ENCODE results near the gene PCNX2. TPM values are rescaled to one million over a fixed set of nuclear protein-coding genes. Genes with fewer than 3 reads are reported as not detected.

The PCNX2 gene
- total RNA-seq, 4 donors from 2014 or later, result 12.1 to 35.1 (median 15.8) TPM

- H3K27ac ChIP-seq, result no peak overlapping the region
- DNase-seq, result peak; percentile 5 to 6
Measured at GRCh38 chr1:233020426-233020825, 275.1 kb downstream of the PCNX2 start.

DNA sequence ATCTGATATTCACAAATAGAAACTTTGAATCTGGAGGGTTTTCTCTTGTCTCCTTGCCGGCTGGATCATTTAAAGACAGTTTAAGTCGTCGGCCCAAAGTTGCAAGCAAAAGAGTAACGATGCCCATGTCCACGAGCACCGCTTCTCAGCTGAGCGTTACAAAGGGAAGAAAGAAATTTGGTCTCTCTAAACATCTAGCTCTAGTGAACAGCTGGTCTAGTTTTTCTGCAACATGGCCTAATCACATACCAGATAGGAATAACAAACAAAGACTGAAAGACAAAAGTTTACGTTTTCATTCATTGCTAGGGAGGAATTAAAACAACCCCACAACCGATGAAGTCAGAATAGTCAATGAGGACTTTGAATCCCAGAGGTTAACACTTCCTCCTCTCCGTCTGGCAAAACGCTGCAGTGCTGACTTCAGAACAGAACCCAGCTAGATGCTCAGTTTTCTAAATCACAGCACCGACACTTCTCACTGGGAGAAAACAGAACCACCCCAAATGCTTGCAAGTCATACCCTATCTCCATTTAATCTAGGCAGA is 275.7 kb downstream of the PCNX2 start:
- H3K27me3 ChIP-seq, result no peaks in the 10 kb centered on the region
- TF ChIP-seq POLR2A (IDR thresholded peaks at IDR 0.05), result no peak
- no peak for TF ChIP-seq CTCF (IDR thresholded peaks at IDR 0.05)
- DNase-seq, result no peak
- no peak overlapping the region for H3K4me3 ChIP-seq (replicated peaks in 1 of 3)
- H3K4me1 ChIP-seq, result no peaks in the 10 kb centered on the region
- intact Hi-C loops (cut with DNase I), result no loop called here
- WGBS, 2 donors, result 77 to 83% methylated on average over 12 of the region's 12 CpGs
- no peak overlapping the region for H3K27ac ChIP-seq
- H3K36me3 ChIP-seq, result no peaks in the 10 kb centered on the region
- H3K9me3 ChIP-seq, result no peaks in the 10 kb centered on the region

More at GRCh38 chr1:233020426-233020825, 275.1 kb downstream of the PCNX2 start:
- Histone ChIP-seq H3K4me1 (no peaks in the 10 kb centered on the region), H3K27me3 (no peaks in the 10 kb centered on the region), H3K36me3 (no peaks in the 10 kb centered on the region), H3K4me3 (replicated peaks in 1 of 3) (no peak overlapping the region), H3K9me3 (no peaks in the 10 kb centered on the region)
- 71 to 78% methylated on average over 8 of the region's 8 CpGs for WGBS, 2 donors
- intact Hi-C loops (cut with DNase I), result no loop called here
- TF ChIP-seq POLR2A (IDR thresholded peaks at IDR 0.05) (no peak), CTCF (IDR thresholded peaks at IDR 0.05) (no peak)

DNA sequence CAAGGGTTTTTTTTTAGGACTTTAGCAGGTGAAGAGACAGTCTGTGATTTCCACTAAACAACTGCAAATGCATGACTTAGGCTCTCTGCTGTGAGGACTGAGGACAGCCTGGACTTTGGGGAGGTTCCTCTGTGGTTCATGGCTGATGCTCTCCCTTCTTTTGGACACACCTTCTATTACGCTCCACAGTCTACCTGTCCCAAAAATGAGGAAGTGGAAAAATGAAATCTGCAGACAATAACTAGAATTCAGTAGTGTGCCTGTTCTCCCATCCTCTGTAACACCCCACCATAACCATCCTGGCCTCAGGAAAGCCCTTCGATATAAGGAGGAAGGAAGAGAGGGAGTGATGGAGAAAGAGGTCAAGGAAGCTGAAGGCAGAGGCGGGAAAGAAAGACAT is 276.4 kb downstream of the PCNX2 start:
- Histone ChIP-seq H3K4me1 (no peaks in the 10 kb centered on the region), H3K9me3 (no peaks in the 10 kb centered on the region), H3K36me3 (no peaks in the 10 kb centered on the region), H3K27ac (no peak overlapping the region), H3K27me3 (no peaks in the 10 kb centered on the region), H3K4me3 (replicated peaks in 1 of 3) (no peak overlapping the region)
- intact Hi-C loops (cut with DNase I), result no loop called here
- TF ChIP-seq CTCF (IDR thresholded peaks at IDR 0.05) (no peak), POLR2A (IDR thresholded peaks at IDR 0.05) (no peak)
- WGBS, 2 donors, result 92 to 98% methylated on average over 3 of the region's 3 CpGs
- DNase-seq, result no peak

GRCh38 chr1:233016798-233017197 is 278.7 kb downstream of the PCNX2 start:
- H3K27ac ChIP-seq, result no peak overlapping the region
- H3K4me3 ChIP-seq (replicated peaks in 1 of 3), result no peak overlapping the region
- TF ChIP-seq CTCF (IDR thresholded peaks at IDR 0.05) (no peak), POLR2A (IDR thresholded peaks at IDR 0.05) (no peak)
- no peaks in the 10 kb centered on the region for H3K9me3 ChIP-seq
- intact Hi-C loops (cut with DNase I), result no loop called here
- 81 to 90% methylated on average over 6 of the region's 6 CpGs for WGBS, 2 donors
- H3K4me1 ChIP-seq, result no peaks in the 10 kb centered on the region
- DNase-seq, result no peak
- no peaks in the 10 kb centered on the region for H3K27me3 ChIP-seq
- H3K36me3 ChIP-seq, result no peaks in the 10 kb centered on the region

- Histone ChIP-seq H3K4me1 (no peaks in the 10 kb centered on the region), H3K27ac (no peak overlapping the region), H3K9me3 (no peaks in the 10 kb centered on the region), H3K36me3 (no peaks in the 10 kb centered on the region), H3K4me3 (replicated peaks in 1 of 3) (no peak overlapping the region), H3K27me3 (no peaks in the 10 kb centered on the region)
- WGBS, 2 donors, result 78 to 87% methylated on average over 2 of the region's 2 CpGs
- no peak for DNase-seq
- intact Hi-C loops (cut with DNase I), result no loop called here
- no peak for TF ChIP-seq POLR2A (IDR thresholded peaks at IDR 0.05)
- no peak for TF ChIP-seq CTCF (IDR thresholded peaks at IDR 0.05)
Measured at GRCh38 chr1:233015965-233016364, 279.6 kb downstream of the PCNX2 start.
